ENCODE results near the gene NCOA7. TPM values are rescaled to one million over a fixed set of nuclear protein-coding genes. Genes with fewer than 3 reads are reported as not detected.

Gene NCOA7
- polyA plus RNA-seq, 1 of the 3 experiments (the other 2 are of a cell fraction), result 16.3 TPM

- TF ChIP-seq FOXJ3 (CRISPR knock-in tag; IDR thresholded peaks at IDR 0.05), result no peak
- TF ChIP-seq GABPA (IDR thresholded peaks at IDR 0.05; ENCODE audit: low read depth), result no peak
- no peak for TF ChIP-seq RXRA (IDR thresholded peaks at IDR 0.05; ENCODE audit: borderline replicate concordance, low read depth)
- no peak for TF ChIP-seq USF2 (IDR thresholded peaks at IDR 0.05; ENCODE audit: borderline replicate concordance, low read depth, low read length)
Observed at GRCh38 chr6:125951323-125951722, 160.6 kb downstream of the NCOA7 start (continued).

DNA sequence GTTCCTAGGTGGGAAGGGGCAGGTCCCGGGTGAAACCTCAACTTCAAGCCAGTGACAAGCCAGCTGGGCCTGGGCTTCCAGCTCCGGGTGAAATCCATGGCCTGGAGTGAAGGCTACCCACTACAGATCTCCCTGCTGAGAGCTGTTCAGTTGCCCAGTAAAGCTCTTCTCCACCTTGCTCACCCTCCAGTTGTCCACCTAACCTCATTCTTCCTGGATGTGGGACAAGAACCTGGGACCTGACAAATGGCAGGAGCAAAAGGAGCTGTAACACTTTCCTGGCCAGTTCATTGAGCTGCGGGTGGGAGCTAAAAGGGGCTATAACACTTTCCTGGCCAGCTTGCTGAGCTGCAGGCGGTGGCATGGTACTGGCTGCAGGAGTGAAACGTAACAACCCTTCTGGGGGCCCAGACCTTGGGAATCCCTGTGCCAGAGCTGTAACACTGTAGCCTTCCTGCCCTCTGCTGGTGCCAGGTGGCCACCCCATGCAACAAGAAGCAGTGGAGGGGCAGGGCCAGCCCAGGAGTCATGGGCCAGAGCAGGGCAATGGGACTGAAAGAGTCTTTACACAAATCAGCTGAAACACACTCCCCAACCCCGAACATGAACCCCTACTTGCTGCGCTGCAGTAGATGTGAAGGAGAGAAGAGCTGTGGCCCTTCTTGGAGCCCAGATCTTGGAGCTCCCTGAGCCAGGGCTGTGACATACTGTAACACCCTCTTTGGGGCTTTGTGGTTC, 162.2 kb downstream of the NCOA7 start:
- Histone ChIP-seq H3K4me3 (ENCODE audit: low read depth in 2 of 2, low read length in 1 of 2) (no peak overlapping the region), H3K79me2 (ENCODE audit: insufficient read depth) (peaks cover 11% of the 10 kb centered on the region; the same call in 1 of the 2 replicates), H3K4me1 (ENCODE audit: control insufficient read depth in 1 of 2, insufficient read depth in 2 of 2, low read depth in 1 of 2, low read length in 1 of 2) (peaks cover 4 to 5% of the 10 kb centered on the region in 2 experiments; a peak in 3 of 4 replicates), H4K20me1 (ENCODE audit: insufficient read depth) (no peaks in the 10 kb centered on the region), H3K36me3 (replicated peaks in 1 of 2; ENCODE audit: control insufficient read depth in 1 of 2, insufficient read depth in 2 of 2, low read length in 1 of 2) (no peaks in the 10 kb centered on the region), H3K4me2 (no peak overlapping the region), H2AFZ (ENCODE audit: low read depth) (no peak overlapping the region), H3K9ac (no peak overlapping the region), H3F3A (replicated peaks; ENCODE audit: insufficient read depth) (peaks cover 4% of the 10 kb centered on the region), H3K9me2 (no peaks in the 10 kb centered on the region), H3K27me3 (ENCODE audit: insufficient read depth) (no peaks in the 10 kb centered on the region), H3K9me3 (no peaks in the 10 kb centered on the region), H3K27ac (ENCODE audit: low read depth in 2 of 2, low read length in 1 of 2) (no peak overlapping the region)
- TF ChIP-seq FOSL2 (IDR thresholded peaks at IDR 0.05; ENCODE audit: borderline replicate concordance, low read depth) (no peak), YY1 (IDR thresholded peaks at IDR 0.05; ENCODE audit: low read depth) (no peak), ELF1 (IDR thresholded peaks at IDR 0.05) (no peak), POLR2AphosphoS5 (IDR thresholded peaks at IDR 0.05; ENCODE audit: low read depth, low read length) (no peak), RAD21 (IDR thresholded peaks at IDR 0.05; ENCODE audit: low read length) (peak; percentile 52), JUND (IDR thresholded peaks at IDR 0.05) (no peak), NFIC (IDR thresholded peaks at IDR 0.05; ENCODE audit: borderline replicate concordance) (no peak), MXI1 (IDR thresholded peaks at IDR 0.05; ENCODE audit: low read depth, low read length) (no peak), NRF1 (IDR thresholded peaks at IDR 0.05; ENCODE audit: low read depth, low read length) (no peak), USF1 (IDR thresholded peaks at IDR 0.05; ENCODE audit: borderline replicate concordance, low read depth) (no peak), RCOR1 (IDR thresholded peaks at IDR 0.05; ENCODE audit: low read length) (no peak), FOXM1 (IDR thresholded peaks at IDR 0.05; ENCODE audit: low read depth) (no peak), SMC3 (IDR thresholded peaks at IDR 0.05; ENCODE audit: low read depth, low read length) (peak; percentile 43), SIN3A (IDR thresholded peaks at IDR 0.05; ENCODE audit: borderline replicate concordance, low read depth, low read length) (no peak), FOXJ3 (CRISPR knock-in tag; IDR thresholded peaks at IDR 0.05) (no peak), EP300 (IDR thresholded peaks at IDR 0.05; ENCODE audit: borderline replicate concordance in 1 of 2, low read depth in 1 of 2, low read length in 1 of 2) (no peak), TAF1 (IDR thresholded peaks at IDR 0.05; ENCODE audit: borderline replicate concordance, low read depth, low read length) (no peak), CHD2 (IDR thresholded peaks at IDR 0.05; ENCODE audit: low read length, partially characterized antibody) (no peak), TEAD4 (IDR thresholded peaks at IDR 0.05; ENCODE audit: borderline replicate concordance, insufficient read depth) (no peak), GABPA (IDR thresholded peaks at IDR 0.05; ENCODE audit: low read depth) (no peak), EZH2phosphoT487 (IDR thresholded peaks at IDR 0.05; ENCODE audit: borderline replicate concordance, low read depth) (no peak)
- TF ChIP-seq, protein P1, sequence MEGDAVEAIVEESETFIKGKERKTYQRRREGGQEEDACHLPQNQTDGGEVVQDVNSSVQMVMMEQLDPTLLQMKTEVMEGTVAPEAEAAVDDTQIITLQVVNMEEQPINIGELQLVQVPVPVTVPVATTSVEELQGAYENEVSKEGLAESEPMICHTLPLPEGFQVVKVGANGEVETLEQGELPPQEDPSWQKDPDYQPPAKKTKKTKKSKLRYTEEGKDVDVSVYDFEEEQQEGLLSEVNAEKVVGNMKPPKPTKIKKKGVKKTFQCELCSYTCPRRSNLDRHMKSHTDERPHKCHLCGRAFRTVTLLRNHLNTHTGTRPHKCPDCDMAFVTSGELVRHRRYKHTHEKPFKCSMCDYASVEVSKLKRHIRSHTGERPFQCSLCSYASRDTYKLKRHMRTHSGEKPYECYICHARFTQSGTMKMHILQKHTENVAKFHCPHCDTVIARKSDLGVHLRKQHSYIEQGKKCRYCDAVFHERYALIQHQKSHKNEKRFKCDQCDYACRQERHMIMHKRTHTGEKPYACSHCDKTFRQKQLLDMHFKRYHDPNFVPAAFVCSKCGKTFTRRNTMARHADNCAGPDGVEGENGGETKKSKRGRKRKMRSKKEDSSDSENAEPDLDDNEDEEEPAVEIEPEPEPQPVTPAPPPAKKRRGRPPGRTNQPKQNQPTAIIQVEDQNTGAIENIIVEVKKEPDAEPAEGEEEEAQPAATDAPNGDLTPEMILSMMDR (IDR thresholded peaks at IDR 0.05), result peak; percentile 38
- TF ChIP-seq, protein P2, sequence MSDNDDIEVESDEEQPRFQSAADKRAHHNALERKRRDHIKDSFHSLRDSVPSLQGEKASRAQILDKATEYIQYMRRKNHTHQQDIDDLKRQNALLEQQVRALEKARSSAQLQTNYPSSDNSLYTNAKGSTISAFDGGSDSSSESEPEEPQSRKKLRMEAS (IDR thresholded peaks at IDR 0.05; ENCODE audit: low read depth), result no peak
- CTCF ChIA-PET, result interaction anchor here (0.6 to 4.4 kb wide), 13 partner anchors 9 to 193 kb away, joined by 3 to 53 read pairs (median 5); partner anchors contain the start of gene NCOA7
- POLR2A ChIA-PET, result interaction anchor here (1.4 kb wide), 1 partner anchor 172 kb away, joined by 5 read pairs; no protein-coding TSS in a partner anchor
- 72% methylated on average over 4 of the region's 7 CpGs for WGBS (ENCODE audit: low lambda C conversion rate)
- peak; percentile 32 for DNase-seq

Measured in SK-N-SH (cell line).